ENCODE data around the gene LDAH.

The LDAH gene

DNA sequence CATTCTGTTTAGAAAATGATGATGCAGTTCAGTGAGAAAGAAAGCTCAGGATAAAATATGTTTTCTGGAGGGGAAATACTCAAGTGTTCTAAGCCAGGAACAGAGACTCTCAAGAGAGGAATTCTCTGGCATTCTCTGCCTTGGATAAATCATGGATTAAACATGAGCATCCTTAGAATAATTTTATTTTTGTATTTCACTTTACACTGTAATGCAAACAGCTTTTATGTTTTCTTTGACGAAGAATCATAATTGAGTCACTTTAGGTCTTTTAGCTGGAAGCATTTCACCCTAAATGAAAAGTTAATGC, 144.9 kb downstream of the LDAH start:
- no peak for DNase-seq

DNA sequence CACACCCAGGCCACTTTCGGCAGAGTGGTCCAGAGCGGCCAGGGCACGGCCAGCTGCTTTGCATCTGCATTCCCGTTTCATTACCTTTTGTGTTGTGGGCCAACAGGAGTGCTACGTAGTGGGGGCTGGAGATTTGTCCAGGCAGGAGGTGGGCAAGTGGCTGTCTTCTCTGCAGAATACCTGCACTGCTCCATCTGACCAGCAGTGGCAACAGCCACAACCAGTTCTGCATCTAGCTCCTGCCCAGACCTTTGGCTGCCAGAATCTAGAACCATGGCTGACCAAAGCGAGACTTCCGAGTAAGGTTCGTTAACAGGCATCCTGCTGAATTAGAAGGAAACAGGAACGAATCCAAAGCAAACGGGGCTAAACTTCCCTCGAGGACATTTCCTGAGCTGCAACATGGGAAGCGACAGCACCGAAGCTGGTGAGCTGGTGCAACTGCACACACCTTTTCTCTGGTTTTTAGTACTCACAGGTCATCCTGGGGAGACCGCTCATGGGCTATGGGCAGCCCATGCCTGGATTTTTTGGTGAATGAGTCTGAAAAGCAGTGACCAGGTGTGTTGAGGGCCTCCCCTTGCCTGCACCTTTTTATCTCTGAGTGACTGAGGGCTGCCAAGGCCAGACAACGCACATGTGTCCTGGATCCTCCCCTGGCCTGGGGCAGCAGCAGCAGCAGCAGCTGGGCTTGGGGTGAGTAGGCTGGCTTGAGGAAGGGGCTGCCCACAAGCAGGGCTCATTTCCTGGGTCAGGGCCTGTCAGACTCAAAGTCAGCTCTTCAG, 145.4 kb downstream of the LDAH start:
- DNase-seq: no peak

GRCh38 chr2:20676353-20677215, 146.3 kb downstream of the LDAH start:
- no peak for DNase-seq

DNA sequence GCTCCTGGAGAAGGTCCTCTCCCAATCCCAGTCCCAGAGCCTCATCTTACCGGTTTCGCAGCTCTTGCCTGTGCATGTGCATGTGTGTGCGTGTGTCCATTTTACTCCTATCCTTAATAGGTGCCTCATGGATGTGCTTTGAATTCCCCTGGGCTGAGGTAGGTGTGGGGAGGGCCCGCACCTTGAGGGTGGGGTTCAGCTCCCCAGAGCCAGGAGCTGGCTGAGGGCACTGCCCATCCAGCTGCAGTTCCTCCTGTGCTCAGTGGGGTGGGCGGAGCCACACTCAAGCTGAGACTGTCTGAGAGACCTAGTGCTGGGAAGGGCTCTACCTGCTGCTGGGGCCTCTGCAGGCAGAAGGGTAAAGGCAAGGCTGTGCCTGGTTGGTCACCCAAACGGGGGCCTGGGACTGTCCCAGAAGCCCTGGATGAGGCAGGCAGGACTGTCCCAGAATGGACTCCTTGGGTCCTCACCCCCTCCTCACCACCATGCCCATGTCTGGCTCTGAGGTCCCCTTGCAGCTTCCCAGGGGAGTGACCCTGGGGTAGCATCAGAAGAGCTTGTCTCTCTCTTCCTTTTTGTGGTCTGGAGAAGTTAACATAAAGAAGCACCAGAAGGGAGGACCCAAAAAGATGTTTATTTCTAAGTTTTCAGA, 147.1 kb downstream of the LDAH start:
- no peak for DNase-seq

GRCh38 chr2:20674974-20675679, 147.8 kb downstream of the LDAH start:
- DNase-seq: no peak

GRCh38 chr2:20674309-20674965, 148.5 kb downstream of the LDAH start:
- DNase-seq: no peak

GRCh38 chr2:20673686-20674308, 149.1 kb downstream of the LDAH start:
- no peak for DNase-seq

DNA sequence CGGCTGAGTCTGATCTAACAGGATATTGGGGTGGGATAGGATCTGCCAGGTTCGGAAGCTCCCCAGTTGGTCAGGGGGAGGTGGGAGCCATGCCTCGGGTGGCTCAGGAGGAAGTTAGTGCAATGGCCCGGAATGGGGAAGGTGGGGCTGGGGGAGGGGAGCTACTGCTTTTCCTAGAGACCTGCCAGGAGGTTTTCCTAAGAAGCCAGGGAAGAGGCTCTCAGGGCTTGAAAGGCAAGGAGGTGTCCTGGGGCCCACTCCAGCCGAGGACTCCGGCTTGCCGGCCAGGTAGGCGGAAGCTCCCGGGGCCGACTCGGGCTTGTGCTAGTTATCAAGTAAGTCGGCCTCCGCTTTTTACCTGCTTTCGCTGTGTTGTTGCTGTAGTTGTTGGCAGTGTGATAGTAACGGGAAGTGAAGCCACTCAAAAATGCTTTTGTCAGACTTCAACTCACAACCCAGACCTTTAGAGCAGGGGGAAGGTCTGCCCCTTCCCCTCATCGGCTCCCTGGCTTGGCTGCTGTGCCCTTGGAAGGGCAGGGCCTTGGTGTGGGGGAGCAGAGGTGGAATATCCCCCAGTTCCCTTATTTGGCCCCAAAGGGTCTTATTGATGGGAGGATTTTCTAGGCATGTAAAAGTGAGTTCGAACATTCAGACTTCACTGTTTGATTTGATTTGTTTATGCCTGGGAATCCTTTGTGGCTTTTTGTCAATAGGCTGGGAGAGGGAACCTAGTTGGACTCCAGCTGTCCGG, 150.5 kb downstream of the LDAH start:
- no peak for DNase-seq

- no peak for DNase-seq
These were observed 151.2 kb downstream of the LDAH start for GRCh38 chr2:20671736-20672080.

GRCh38 chr2:20671036-20671735, 151.7 kb downstream of the LDAH start:
- no peak for DNase-seq

- DNase-seq: no peak
These were observed 152.4 kb downstream of the LDAH start for GRCh38 chr2:20670315-20671035.

DNA sequence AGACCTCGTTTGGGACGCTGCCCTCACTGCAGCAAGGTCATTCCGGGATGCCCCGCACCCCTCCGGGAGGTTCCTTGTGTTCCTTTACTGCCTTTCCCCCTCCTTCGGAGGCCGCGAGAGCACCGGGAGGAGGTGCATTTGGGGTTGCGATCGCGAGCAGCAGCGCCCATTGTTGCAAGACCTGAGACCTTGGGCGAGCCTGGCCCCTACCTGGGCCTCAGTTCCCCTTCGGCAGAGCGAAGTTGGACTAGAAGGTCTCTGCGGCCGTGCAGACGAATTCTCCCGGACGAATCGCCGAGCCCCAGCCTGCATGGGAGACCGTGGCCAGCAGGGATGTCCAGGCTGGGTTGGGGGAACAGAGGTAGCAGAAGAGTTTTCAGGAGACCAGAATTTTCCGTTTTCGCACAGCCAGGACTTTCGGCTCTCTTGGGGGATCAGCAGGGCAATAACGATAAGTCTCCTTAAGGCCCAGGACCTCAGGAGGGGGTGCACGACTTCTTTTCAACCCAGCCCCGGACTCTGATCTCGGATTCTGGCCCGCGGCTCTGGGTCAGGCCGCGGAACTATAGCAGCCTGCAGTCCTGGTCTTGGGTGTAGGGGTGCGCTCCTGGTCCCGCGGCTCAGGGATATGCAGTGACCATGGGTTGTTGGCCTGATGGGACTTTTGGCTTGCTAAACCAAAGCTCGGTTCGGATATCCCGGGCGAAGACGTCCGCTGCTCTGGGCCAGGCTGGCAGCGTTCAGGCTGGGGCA, 153.2 kb downstream of the LDAH start:
- DNase-seq: no peak

DNA sequence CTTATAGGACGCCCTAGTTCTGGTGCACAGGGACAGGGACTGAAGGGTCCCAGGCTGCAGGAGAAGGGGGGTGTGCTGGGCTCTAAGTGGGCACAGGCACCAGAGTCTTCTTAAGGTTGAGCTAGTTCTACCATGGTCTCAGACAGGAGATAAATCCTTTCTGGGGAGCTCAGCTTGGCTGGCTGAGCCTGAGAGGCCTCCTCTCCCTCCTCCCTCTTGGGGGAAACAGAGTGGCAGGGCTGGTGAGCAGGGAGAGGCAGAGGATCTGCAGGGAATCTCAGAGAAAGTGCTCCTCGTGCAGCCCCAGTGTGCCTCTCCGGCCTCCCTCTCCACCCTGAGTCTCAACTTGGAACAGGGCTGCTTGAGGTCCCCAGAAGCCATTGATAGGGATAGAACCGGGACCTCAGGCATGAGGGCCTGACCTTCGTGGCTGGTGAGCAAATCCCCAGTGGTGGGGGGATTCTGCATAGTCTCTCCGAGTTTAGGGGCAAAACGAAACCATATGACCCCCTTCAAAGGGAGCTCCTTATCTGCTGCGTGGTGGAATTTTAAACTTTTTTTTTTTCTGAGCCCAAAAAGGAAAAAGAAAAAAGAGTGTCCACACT, 153.9 kb downstream of the LDAH start:
- no peak for DNase-seq

DNA sequence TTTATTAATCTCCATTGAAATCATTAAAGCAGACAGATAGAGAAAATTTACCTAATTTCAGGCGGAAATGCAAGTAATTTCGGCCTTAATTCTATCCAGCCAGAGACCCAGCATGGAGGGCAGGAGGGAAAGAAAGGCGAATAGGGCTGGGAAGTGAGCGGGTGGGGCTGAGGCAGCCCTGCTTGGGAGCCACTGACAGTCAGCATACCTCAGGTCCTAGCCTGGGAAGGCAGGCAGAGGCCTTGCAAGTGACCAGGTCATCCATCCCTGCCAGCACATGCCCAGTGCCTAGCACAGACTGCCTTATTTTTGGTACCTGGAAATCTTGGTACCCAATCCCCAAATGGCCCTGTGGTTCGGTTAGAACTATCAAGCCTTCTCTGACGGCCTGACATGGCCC, 154.4 kb downstream of the LDAH start:
- no peak for DNase-seq

GRCh38 chr2:20667531-20668401, 155.1 kb downstream of the LDAH start:
- no peak for DNase-seq

- DNase-seq: no peak
These were observed 155.8 kb downstream of the LDAH start for GRCh38 chr2:20667151-20667530.

GRCh38 chr2:20666304-20667150, 156.4 kb downstream of the LDAH start, which contains the start of gene GDF7:
Gene GDF7, plus strand, starts transcription at chr2:20667144. Its CDS starts 96 bp downstream, at chr2:20667240.
- DNase-seq: no peak
